SK-N-SH treated with all-trans-retinoic acid at 6 μM for 48 hours (cell line): ENCODE results near the gene ITPR2.

Experiments
- ATAC-seq: fragments of 200-7000 bp; cut with Tn5 transposase; 3 replicates; pipeline ENCODE4 v1.9.1; 2020; ENCODE audit warnings: mild to moderate bottlenecking, moderate library complexity
- BACH2 ChIP-seq: fragments of 250-450 bp; sonication (Bioruptor Pico); IDR thresholded peaks from 2 replicates; pipeline ENCODE4 v1.9.0; 2021; ENCODE audit warnings: mild to moderate bottlenecking, borderline replicate concordance
- CSDC2 ChIP-seq: fragments of 250-450 bp; sonication (Bioruptor Pico); IDR thresholded peaks from 2 replicates; pipeline ENCODE4 v1.5.0; 2020; ENCODE audit warnings: mild to moderate bottlenecking, moderate library complexity
- CSRNP3 ChIP-seq: fragments of 250-450 bp; sonication (Bioruptor Pico); IDR thresholded peaks from 2 replicates; pipeline ENCODE4 v1.5.1; 2021; ENCODE audit warnings: mild to moderate bottlenecking, moderate library complexity
- GLIS3 ChIP-seq: fragments of 250-450 bp; sonication (Bioruptor Pico); IDR thresholded peaks from 2 replicates; pipeline ENCODE4 v1.5.0; 2020; ENCODE audit warnings: mild to moderate bottlenecking, moderate library complexity
- ISL1 ChIP-seq: fragments of 250-450 bp; sonication (Bioruptor Pico); IDR thresholded peaks from 2 replicates; pipeline ENCODE4 v2.1.2; 2022; ENCODE audit warnings: mild to moderate bottlenecking, moderate library complexity
- OSR1 ChIP-seq: fragments of 250-450 bp; sonication (Bioruptor Pico); IDR thresholded peaks from 2 replicates; pipeline ENCODE4 v1.8.0; 2022; ENCODE audit warnings: moderate library complexity, mild to moderate bottlenecking, inconsistent platforms
- PATZ1 ChIP-seq: fragments of 250-450 bp; sonication (Bioruptor Pico); IDR thresholded peaks from 2 replicates; pipeline ENCODE4 v1.8.0; 2020; ENCODE audit warnings: mild to moderate bottlenecking, moderate library complexity, borderline replicate concordance
- POU6F1 ChIP-seq: fragments of 250-450 bp; sonication (Bioruptor Pico); IDR thresholded peaks from 2 replicates; pipeline ENCODE4 v1.8.0; 2021; ENCODE audit warnings: low read depth, mild to moderate bottlenecking, moderate library complexity, borderline replicate concordance
- PPARA ChIP-seq: fragments of 250-450 bp; sonication (Bioruptor Pico); IDR thresholded peaks from 2 replicates; pipeline ENCODE4 v1.5.0; 2020; ENCODE audit warnings: mild to moderate bottlenecking, borderline replicate concordance
- RARB ChIP-seq: fragments of 250-450 bp; sonication (Bioruptor Pico); IDR thresholded peaks from 2 replicates; pipeline ENCODE4 v1.8.0; 2021; ENCODE audit warnings: mild to moderate bottlenecking, moderate library complexity
- SNAI2 ChIP-seq: fragments of 250-450 bp; sonication (Bioruptor Pico); IDR thresholded peaks from 2 replicates; pipeline ENCODE4 v1.5.0; 2020; ENCODE audit warnings: mild to moderate bottlenecking, moderate library complexity
- TCF4 ChIP-seq: fragments of 250-450 bp; sonication (Bioruptor Pico); IDR thresholded peaks from 2 replicates; pipeline ENCODE4 v1.8.0; 2021; ENCODE audit warnings: mild to moderate bottlenecking, moderate library complexity, borderline replicate concordance
- TOX ChIP-seq: fragments of 250-450 bp; sonication (Bioruptor Pico); IDR thresholded peaks from 2 replicates; pipeline ENCODE4 v1.8.0; 2021; ENCODE audit warnings: mild to moderate bottlenecking, moderate library complexity, borderline replicate concordance
- ZC3H10 ChIP-seq: fragments of 250-450 bp; sonication (Bioruptor Pico); IDR thresholded peaks from 2 replicates; pipeline ENCODE4 v1.5.1; 2021; ENCODE audit warnings: mild to moderate bottlenecking, moderate library complexity
- ZFP3 ChIP-seq: fragments of 250-450 bp; sonication (Bioruptor Pico); IDR thresholded peaks from 2 replicates; pipeline ENCODE4 v1.5.0; 2020; ENCODE audit warnings: mild to moderate bottlenecking, moderate library complexity
- ZFP30 ChIP-seq: fragments of 450-650 bp; formaldehyde crosslinking; IDR thresholded peaks from 2 replicates; pipeline ENCODE4 v1.5.0; 2022; ENCODE audit warnings: mild to moderate bottlenecking, moderate library complexity
- ZNF565 ChIP-seq: fragments of 450-650 bp; formaldehyde crosslinking; conservative IDR thresholded peaks from 2 replicates; pipeline ENCODE4 v1.5.0; 2020; ENCODE audit warnings: low read depth, mild to moderate bottlenecking, moderate library complexity
- ZNF70 ChIP-seq: fragments of 450-650 bp; formaldehyde crosslinking; IDR thresholded peaks from 2 replicates; pipeline ENCODE4 v1.5.0; 2020; ENCODE audit warnings: mild to moderate bottlenecking, moderate library complexity
- ZNF8 ChIP-seq: fragments of 450-650 bp; formaldehyde crosslinking; IDR thresholded peaks from 2 replicates; pipeline ENCODE4 v1.5.0; 2020; ENCODE audit warnings: mild to moderate bottlenecking, moderate library complexity
- TF ChIP-seq, protein P1 (sequence below): fragments of 250-450 bp; sonication (Bioruptor Pico); IDR thresholded peaks from 2 replicates; pipeline ENCODE4 v1.5.1; 2020; ENCODE audit warnings: low read depth, mild to moderate bottlenecking, moderate library complexity
- TF ChIP-seq, protein P2 (sequence below): fragments of 250-450 bp; sonication (Bioruptor Pico); IDR thresholded peaks from 2 replicates; pipeline ENCODE4 v1.5.0; 2020; ENCODE audit warnings: mild to moderate bottlenecking, moderate library complexity

ITPR2 gene

GRCh38 chr12:26303418-26303817 lies 529.6 kb downstream of the ITPR2 start (continued):
- no peak for TF ChIP-seq POU6F1 (CRISPR knock-in tag)

GRCh38 chr12:26302776-26303175 lies 530.2 kb downstream of the ITPR2 start:
- ATAC-seq: no peak
- TF ChIP-seq ZFP30 (CRISPR knock-in tag) (no peak), OSR1 (CRISPR knock-in tag) (no peak), CSRNP3 (no peak), ISL1 (CRISPR knock-in tag) (no peak), PPARA (CRISPR knock-in tag) (no peak), CSDC2 (CRISPR knock-in tag) (no peak), ZFP3 (CRISPR knock-in tag) (no peak), BACH2 (CRISPR knock-in tag) (no peak), ZNF565 (CRISPR knock-in tag) (no peak), RARB (CRISPR knock-in tag) (no peak), TOX (CRISPR knock-in tag) (no peak), GLIS3 (CRISPR knock-in tag) (no peak), POU6F1 (CRISPR knock-in tag) (no peak), ZNF8 (CRISPR knock-in tag) (no peak), SNAI2 (CRISPR knock-in tag) (no peak)
- TF ChIP-seq, protein P1, sequence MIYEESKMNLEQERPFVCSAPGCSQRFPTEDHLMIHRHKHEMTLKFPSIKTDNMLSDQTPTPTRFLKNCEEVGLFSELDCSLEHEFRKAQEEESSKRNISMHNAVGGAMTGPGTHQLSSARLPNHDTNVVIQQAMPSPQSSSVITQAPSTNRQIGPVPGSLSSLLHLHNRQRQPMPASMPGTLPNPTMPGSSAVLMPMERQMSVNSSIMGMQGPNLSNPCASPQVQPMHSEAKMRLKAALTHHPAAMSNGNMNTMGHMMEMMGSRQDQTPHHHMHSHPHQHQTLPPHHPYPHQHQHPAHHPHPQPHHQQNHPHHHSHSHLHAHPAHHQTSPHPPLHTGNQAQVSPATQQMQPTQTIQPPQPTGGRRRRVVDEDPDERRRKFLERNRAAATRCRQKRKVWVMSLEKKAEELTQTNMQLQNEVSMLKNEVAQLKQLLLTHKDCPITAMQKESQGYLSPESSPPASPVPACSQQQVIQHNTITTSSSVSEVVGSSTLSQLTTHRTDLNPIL (CRISPR knock-in tag): no peak

GRCh38 chr12:26299751-26300150 lies 533.2 kb downstream of the ITPR2 start:
- no peak for TF ChIP-seq TCF4 (CRISPR knock-in tag)
- no peak for TF ChIP-seq OSR1 (CRISPR knock-in tag)
- TF ChIP-seq TOX (CRISPR knock-in tag): no peak
- no peak for TF ChIP-seq CSRNP3
- TF ChIP-seq GLIS3 (CRISPR knock-in tag): no peak
- no peak for TF ChIP-seq ZFP3 (CRISPR knock-in tag)
- TF ChIP-seq ZNF565 (CRISPR knock-in tag): no peak
- TF ChIP-seq ZNF8 (CRISPR knock-in tag): no peak
- TF ChIP-seq ISL1 (CRISPR knock-in tag): no peak
- TF ChIP-seq ZC3H10 (CRISPR knock-in tag): no peak
- no peak for TF ChIP-seq PATZ1 (CRISPR knock-in tag)
- no peak for TF ChIP-seq BACH2 (CRISPR knock-in tag)
- no peak for TF ChIP-seq ZFP30 (CRISPR knock-in tag)
- no peak for TF ChIP-seq PPARA (CRISPR knock-in tag)
- TF ChIP-seq, protein P1 (CRISPR knock-in tag): no peak
- no peak for TF ChIP-seq POU6F1 (CRISPR knock-in tag)
- no peak for TF ChIP-seq ZNF70
- no peak for TF ChIP-seq CSDC2 (CRISPR knock-in tag)
- TF ChIP-seq, protein P2, sequence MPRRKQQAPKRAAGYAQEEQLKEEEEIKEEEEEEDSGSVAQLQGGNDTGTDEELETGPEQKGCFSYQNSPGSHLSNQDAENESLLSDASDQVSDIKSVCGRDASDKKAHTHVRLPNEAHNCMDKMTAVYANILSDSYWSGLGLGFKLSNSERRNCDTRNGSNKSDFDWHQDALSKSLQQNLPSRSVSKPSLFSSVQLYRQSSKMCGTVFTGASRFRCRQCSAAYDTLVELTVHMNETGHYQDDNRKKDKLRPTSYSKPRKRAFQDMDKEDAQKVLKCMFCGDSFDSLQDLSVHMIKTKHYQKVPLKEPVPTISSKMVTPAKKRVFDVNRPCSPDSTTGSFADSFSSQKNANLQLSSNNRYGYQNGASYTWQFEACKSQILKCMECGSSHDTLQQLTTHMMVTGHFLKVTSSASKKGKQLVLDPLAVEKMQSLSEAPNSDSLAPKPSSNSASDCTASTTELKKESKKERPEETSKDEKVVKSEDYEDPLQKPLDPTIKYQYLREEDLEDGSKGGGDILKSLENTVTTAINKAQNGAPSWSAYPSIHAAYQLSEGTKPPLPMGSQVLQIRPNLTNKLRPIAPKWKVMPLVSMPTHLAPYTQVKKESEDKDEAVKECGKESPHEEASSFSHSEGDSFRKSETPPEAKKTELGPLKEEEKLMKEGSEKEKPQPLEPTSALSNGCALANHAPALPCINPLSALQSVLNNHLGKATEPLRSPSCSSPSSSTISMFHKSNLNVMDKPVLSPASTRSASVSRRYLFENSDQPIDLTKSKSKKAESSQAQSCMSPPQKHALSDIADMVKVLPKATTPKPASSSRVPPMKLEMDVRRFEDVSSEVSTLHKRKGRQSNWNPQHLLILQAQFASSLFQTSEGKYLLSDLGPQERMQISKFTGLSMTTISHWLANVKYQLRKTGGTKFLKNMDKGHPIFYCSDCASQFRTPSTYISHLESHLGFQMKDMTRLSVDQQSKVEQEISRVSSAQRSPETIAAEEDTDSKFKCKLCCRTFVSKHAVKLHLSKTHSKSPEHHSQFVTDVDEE (CRISPR knock-in tag): no peak
- no peak for ATAC-seq
